GM20431 (cell line): Measurements from ENCODE around the gene TRAF7.
"Not testable (repeated sequence)": the region's sequence is repeated elsewhere in the genome, so short reads cannot be mapped to it uniquely, and the experiment has no call there.

Experiments
- in situ Hi-C: fragments of 300-500 bp; cut with MseI, MboI; formaldehyde crosslinking; loops from one replicate; pipeline ENCODE4 v1.15.0; 2020; ENCODE audit warnings: low sequenced_read_pairs; ENCODE audit not compliant: unreplicated experiment

Gene TRAF7

DNA sequence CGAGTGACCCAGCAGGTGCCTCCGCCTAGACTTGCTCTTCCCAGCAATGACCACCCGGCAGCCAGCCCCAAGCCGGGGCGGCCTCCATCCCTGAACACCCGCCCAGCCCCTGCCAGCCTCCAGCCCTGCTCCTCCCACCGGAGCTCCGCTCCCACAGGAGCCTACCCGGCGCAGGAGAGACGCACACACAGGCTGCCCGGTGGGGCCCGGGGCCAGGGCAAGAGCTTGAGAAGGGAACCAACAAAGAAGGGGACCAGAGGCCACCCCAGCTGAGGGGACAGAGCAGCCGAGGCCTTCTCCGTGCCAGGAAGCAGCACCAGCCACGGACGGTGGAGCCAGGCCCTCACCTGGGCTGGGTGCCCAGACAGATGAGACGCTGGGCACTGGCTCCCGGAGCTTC lies 33.7 kb upstream of the TRAF7 start:
- in situ Hi-C loops, result no loop called here

DNA sequence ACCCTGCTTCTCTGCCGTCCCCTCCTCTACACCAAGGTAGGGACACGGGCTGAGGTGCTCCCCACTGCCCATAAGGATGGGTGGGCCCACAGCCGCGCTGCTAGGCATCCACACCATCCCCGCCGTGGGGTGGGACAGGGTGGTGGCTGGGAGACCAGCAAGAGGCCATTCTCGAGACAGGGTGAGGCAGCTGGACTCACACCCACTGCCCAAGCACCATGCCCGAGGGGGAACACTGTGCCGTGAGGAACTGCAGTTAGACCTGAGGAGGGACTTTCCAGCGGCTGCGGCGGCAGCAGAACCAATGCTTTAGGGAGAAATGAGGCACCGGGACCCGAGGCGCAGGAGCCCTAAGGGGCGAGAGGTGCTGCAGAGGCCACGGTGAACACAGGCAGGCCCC lies 33.2 kb upstream of the TRAF7 start:
- in situ Hi-C loops, result no loop called here

DNA sequence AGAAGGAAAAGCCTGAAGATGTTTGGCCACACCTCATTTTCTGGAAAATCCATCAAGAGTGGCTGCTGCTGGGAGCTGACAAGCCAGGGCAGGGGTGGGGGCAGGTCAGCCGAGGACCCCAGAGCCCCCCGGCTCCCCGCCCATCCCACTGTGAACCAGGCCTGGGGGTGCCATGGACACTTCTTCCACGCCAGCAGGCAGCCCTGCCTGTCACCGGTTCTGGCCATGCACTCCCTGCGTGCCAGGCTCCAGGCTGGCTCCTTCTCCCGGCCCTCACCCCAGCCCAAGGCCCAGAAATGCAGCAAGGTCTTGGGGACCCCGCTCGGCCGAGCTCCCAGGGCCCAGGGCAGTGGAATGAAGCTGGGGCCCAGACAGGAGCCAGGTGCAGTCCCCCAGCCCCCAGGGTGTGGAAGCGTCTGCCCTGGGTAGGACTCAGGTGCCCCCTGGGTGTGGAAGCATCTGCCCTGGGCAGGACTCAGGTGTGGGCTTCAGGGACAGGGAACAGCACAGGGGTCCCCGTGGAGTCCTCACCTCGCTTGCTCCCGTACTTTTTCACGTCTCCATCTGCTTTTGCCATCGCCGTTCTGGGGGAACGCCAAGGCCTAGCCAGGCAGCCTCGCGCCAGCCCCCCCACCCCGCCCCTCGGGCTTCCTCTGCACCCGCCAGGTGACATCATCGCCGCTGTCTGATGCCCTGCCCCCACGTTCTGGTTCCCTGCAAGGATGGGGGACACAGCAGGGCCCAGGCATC lies 32.5 kb upstream of the TRAF7 start:
- in situ Hi-C loops, result not testable (repeated sequence)

DNA sequence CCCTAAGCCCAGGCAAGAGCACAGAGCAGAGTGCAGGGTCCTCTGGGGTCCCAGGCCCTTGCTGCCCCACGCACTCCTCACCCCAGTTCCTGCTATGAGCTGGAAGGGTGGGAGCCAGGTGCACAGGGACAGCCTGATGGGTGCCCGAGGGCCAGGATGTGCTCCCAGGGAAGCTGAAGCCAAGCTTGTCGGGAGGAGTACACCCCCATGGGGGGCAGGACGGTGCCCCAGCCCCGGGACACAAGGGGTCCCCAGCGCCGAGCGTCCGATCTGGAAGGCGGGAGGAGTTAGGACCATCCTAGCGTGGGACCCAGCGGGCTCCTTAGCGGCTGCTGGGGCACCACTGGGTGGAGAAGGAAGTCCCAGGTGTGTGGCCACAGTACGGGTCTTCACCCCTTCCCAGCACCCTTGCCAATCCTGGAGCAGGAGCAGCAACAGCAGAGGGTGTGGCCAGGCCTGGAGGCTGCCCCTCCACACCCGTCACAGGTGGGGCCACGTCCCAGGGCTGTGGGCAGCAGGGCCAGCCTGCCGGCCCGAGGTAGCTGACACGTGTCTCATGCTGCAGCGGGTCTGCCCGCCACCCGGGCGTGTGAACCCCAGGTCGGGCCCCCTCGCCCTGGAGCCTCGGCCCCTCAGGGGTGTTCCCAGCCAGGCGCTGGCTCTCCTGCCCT lies 31.7 kb upstream of the TRAF7 start:
- in situ Hi-C loops, result not testable (repeated sequence)

DNA sequence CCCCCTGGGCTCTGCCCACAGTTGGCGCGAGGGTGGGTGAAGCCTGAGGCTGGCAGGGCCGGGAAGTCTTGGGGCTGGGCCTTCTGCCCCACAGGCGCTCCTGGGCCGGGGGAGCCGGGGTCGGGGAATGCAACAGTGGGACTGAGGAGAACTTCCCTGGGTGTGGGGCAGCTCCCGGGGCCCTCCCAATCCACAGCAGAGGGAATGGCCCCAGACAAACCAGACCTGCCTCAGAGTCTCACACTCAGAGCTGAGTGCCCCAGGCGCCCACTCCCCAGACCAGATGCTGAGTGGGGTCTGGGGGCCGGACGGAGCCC lies 31.2 kb upstream of the TRAF7 start:
- in situ Hi-C loops, result not testable (repeated sequence)

DNA sequence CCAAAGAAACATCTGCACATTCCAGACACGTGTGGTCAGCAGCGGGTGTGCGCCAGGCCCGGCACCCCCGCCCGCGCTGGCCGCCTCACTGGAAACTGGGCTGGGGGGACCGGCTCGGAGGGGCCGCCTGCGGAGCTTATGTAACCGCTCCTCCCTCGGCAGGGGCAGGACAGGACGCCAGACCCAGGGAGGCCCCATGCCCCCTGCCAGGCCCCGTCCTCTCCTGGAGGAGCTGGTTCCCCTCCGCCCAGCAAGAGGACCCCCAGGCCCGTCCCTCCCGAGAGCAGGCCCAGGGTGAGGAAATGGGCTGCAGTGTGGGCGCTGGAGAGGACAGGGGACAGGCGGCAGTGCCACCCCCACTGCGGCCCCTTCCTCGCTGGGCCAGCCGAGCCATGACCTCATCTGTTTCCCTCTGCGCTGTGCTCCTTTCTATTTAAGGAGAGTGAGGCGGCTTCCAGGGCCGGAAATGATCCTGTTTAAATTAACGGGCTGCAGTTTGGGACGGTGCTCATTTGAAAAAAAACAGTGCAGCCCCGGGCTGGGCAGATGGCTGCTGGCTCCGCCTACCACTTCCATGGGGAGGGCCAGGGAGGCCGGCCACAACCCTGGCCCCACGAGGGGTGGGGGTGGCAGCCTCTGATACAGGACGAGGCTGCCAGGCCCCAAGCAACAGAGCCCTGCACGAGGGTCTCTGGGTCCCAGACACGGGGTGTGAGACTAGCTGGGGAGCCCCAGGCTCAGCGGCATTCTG lies 30.7 kb upstream of the TRAF7 start:
- in situ Hi-C loops, result not testable (repeated sequence)

DNA sequence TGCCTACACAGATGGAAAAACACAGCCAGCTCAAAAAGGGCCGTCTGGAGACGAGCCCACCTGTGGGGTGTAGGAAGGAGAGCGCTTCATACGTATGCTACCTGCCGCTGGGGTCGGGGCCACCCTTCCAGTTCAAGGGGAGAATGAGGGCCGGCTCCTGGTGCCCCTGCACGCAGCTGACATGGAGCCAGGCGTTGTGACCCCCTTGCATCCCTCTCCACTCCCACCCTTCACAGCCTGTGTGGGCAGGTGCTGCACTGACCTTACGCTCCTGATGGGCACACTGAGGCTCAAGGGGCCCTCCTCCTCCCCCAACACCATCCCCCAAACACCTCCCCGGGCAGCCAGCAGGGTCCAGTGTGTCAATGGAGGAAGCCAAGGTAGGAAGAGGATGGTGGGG lies 30.0 kb upstream of the TRAF7 start:
- in situ Hi-C loops, result not testable (repeated sequence)

DNA sequence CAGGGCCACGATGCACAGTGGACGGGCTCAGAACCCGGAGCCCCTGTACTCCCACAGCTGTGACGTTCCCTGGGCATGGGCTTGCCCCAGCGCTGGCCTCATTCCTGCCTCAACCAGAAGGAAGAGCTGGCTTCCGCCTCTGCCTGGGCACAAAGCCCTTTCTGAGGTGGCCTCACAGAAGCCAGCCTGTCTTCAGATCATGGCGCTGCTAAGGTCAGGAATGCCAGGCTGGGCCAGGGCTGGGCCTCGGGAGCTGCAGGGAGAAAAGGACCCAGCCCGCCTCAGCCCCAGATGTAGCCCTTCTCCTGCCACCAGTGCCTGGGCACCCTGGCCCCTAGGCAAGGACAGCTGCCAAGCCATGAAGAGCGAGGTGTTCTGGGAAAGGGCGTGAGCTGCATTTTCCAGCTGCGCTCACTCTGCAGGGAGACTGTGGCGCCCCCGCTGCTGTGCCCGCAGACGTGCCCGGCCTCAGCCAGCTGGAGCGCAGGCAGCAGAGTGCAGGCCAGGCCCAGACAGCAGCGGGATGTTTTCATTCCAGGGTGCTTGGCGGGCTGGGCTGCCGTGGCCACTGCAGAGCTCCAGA lies 29.3 kb upstream of the TRAF7 start:
- in situ Hi-C loops, result not testable (repeated sequence)

DNA sequence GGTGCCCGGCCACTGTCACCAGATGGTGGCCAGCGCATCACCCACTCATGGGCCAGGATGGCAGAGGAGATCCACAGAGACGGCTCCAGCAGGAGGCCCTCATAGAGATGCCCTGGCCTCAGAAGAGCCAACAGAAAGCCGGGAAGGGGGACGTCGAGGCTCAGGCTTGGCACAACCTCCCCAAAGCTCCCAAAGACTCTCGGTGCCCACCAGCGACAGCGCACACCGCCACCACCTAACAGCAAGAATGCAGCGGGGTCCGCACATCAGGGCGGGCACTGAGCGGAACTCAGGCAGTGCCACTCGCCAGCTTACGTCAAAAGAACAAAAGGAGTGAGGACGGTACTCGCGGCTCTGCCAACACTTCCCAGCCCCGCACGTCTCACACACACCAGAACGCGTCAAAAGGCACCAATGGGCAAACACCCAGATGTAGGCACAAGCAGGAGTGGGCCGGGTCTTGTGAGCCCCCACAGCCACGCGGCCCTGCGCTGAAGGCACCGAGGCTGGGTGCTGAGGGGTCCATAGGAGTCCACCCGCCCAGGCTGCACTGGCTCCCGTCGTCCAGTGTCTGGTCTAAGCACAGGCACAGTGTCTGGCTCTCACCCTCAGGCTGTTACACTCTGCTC lies 28.5 kb upstream of the TRAF7 start:
- in situ Hi-C loops, result not testable (repeated sequence)

DNA sequence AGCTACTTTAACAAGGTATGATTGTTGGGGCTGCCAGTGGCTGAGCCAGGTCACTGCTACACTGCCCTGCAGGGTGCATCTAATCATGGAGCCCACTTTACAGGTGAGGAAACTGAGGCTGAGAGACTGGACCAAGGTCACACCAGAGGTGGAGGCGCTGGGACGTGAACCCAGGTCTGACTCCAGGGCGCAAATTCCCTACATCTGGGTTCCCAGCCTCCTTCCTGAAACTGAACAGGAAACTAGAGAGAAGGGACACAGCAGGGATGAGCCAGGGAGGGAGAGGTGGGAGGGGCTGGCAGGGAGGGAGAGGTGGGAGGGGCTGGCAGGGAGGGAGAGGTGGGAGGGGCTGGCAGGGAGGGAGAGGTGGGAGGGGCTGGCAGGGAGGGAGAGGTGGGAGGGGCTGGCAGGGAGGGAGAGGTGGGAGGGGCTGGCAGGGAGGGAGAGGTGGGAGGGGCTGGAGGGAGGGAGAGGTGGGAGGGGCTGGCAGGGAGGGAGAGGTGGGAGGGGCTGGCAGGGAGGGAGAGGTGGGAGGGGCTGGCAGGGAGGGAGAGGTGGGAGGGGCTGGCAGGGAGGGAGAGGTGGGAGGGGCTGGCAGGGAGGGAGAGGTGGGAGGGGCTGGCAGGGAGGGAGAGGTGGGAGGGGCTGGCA lies 27.8 kb upstream of the TRAF7 start:
- in situ Hi-C loops, result not testable (repeated sequence)

DNA sequence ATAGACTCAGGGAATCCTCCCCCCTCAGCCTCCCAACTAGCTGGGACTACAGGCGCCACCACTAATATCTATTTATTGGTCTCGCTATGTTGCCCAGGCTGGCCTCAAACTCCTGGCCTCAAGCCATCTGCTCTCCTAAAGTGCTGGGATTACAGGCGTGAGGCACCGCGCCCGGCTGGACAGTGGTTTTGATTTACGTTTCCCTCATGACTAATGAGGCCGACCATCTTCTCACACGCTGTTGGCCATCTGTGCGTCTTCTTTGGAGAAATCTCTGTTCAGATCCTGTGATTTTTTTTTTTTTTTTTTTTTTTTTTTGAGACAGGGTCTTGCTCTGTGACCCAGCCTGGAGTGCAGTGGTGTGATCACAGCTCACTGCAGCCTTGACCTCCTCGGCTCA lies 26.3 kb upstream of the TRAF7 start:
- in situ Hi-C loops, result not testable (repeated sequence)

DNA sequence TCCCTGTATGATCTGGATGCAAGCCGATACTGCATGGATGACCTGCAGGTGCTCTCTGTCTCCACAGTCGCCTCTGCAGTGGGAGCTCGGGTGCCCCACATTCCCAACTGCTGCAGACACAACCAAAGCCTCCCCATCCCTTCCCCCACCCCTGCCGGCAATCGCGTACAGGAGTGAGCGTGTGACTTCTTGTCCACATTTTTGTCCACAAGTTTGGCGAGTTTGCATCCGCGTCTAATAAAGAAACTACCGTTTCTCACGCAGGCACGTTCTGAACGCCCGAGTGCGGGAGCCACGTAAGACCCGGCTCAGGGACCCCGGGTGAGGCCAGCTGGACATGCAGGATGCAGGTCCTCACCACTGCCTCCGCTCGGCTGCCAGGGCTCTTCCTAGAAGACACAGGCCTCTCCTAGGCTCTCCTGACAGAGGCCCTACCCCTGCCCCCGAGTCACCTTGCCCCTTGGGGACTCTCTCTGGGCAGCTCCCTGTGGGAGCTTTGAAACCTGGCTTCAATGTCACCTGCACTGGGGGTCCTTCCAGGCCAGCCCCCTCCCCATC lies 25.6 kb upstream of the TRAF7 start:
- in situ Hi-C loops, result not testable (repeated sequence)

DNA sequence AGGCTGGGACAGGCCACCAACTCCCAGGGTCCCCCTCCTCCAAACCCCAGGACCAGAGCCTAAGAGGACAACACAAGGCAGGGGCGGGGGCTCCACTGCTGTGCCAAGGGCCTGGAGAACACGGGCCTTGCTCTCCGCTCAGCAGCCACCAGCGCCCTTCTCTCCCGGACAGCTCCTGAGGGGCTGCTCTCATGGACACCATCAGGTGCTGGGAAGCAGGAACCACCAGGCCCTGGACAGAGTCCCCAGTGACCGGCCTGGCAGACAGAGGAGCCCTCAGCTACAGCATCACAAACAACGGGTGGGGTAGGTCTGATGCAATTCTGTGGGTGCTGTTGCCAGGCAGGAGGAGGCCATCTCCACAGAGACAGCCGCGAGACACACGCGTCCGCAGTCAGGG lies 21.8 kb upstream of the TRAF7 start:
- in situ Hi-C loops, result not testable (repeated sequence)

DNA sequence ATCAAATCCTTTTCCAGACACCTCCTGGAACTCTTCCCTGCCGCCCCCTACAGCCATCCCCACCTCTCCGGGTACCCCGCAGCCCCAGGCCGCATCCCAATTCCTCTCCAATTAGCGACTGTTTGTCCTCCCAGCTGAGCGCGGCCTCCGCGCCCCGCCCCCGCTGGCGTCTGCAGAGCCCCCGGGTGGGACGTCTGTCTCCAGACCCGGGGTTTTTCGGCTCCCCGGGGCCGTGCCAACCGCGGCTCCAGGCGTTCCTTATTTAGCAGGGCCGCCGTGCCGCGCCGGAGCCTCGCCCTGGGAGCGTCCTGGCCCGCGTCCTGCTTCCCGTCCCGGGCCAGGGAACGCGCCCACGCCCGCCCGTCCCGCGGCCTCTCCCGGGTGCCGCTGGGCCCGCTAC lies 20.5 kb upstream of the TRAF7 start:
- in situ Hi-C loops, result not testable (repeated sequence)

DNA sequence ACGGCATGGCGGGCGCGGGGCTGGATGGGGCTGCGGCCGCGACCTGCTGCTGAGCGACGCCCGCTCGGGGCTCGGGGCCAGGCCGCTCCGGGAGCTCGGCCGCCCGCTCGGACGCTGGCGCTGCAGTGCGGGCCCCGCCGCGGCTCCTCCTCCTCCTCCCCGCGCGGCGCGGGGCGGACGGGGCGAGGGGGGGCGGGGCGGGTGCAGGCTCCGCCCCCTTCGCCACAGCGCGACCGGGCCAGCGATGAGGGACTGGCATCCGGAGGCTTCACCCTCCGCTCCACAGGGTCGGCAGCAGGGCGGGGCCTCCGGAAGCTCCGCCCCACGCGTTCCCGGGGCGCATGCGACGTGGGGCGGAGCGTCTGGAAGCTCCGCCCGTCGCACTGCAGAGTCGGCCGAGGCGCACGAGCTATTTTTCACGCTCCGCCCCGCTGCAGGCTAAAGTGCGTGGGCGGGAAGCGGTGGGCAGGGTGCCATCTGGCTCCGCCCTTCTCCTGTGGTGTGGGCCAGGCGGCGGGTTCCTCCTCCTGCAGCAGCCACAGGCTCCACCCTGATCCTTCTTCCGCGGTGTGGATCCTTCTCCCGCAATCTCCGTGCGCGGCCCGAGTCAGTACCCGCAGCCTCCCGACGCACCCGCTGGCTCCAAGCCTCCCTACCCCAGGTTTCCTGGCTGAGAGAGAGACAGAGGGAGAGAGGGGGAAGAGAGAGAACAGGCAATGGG lies 19.7 kb upstream of the TRAF7 start, which contains the start of gene PKD1:
TSS of gene PKD1 (minus strand) at position 129 of the 721 bp plus-strand sequence. CDS start 209 bp downstream, outside the sequence.
- in situ Hi-C loops, result not testable (repeated sequence)

DNA sequence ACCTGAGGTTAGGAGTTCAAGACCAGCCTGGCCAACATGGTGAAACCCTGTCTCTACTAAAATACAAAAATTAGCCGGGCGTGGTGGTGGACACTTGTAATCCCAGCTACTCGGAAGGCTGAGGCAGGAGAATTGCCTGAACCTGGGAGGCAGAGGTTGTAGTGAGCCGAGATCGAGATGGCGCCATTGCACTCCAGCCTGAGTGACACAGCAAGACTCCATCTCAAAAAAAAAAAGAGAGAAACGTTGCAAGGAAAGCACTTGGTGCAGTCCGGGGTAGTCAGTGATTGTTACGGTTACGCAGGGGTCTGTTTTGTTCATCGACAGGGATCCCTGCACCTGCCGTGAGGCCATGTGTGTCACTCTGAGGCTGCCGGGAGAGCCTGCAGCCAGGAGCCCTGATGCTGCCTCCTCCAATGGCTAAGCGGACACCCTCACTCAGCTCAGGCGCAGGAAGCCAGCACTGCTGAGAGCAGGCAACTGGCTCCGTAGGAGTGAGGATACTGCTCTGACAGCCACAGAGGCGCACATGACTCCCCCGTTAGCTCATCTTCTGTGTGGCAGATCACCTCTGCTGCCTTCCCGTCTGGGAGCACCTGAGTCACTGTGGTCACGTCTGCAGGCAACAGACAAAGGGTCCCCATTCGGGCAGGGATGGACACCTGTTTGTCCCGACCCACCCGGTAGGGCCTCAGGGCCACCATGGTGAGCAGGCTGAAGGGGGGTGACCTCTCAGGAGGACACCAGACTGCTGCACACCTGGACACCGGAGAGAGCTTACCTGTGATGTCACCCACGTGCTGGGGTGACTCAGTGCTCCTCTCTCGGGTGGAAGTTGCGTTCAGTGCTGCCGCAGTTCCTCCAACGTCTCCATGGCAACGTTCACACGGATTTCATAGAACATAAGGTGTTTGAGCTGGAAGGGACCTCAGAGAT lies 12.4 kb upstream of the TRAF7 start:
- in situ Hi-C loops, result loop anchor here (10.0 kb wide), 1 partner anchor 118 kb away; the partner anchor contains the start of gene NHERF2

DNA sequence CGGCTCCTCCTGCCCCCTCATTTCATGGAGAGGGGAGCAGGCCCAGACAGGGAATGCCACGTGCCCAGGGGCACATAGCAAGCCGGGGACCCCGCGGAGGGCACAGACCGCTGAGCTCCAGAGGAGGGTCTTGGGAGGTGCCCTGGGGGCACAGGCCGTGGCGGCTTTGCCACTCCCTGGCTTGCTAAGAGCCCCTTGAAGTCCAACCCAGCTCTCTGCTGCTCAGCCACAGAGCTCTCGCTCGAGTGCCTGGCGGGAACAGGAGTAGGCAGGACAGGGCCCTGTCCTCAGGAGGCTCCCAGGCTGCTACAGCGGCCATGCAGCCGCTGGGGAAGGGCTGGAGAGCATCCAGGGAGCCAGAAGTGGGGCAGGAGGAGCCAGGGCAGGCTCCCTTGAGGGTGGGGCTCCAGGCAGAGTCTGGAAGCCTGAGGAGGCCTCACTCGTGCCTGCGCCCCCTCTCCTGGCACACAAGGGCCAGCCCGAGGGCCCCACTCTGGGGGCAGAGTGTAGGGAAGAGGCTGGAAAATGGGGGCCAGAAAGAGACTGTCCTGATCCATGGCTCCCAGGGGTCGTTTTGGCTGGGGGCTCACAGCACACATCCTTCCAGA lies 11.6 kb upstream of the TRAF7 start:
- in situ Hi-C loops, result loop anchor here (10.0 kb wide), 1 partner anchor 119 kb away; the partner anchor contains the start of gene NHERF2
